ENCODE results near the gene CPNE1.
"Not testable (repeated sequence)": the region's sequence is repeated elsewhere in the genome, so short reads cannot be mapped to it uniquely, and the experiment has no call there.

CPNE1 gene

DNA sequence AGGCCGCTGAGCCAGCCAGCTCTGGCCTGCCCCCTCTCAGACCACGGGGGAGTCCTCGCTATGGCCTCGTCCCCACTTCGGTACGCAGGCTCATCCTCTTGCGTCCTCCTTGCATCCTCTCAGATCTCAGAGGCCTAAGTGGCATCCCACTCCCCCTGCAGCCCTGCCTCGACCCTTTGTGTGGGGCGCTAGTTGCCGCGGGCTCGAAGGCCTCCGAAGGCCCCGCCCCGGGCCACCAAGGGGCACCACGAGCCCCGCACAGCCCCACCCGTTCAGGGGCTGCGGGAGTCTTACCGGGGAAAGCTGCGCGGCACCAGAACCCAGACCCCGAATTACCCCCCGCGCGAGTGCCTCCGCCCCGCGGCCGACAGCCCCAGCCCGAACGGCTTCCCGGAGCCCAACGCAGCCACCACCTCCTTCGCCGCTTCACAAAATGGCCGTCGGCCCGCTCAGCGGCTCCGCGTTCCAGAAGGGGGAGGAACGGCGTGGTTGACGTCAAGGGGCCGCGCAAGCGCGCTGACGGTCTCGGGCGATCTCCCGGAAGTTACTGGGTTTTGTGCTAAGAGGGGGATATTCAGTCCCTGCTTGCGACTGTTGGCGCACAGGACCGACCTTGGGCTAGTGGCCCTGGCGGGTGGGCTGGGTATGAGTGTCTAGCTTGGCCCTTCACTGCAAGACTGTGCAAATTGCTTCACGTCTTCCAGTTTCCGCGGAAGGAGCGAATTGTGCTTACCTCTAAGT is at the start of gene CPNE1, which contains the start of gene RBM12:
TSS of gene CPNE1 (minus strand) at position 435 of the 741 bp plus-strand sequence. CDS start 31,977 bp downstream, outside the sequence.
TSS of gene RBM12 (minus strand) at position 435 of the 741 bp plus-strand sequence. CDS start 9,578 bp downstream, outside the sequence.
- DNase-seq: peak; percentile 98

DNA sequence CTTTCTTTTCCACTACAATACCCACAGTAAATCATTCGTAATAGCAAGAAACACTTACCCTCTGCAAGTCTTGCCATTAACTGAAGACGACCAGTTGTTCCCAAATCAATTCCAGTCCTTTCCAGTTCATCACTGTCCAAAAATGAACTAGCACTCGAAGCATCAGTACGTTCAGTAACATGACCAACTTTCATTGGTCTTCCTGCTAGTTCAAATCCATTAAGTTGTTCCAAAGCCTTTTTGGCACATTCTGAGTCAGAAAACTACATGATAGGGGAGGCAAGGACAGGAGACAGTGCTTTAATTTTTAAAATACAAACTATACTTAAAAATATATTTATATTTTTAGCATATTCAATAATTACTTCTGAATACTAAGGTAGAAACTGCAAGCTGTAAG is 49.4 kb upstream of the CPNE1 start:
- DNase-seq: no peak

DNA sequence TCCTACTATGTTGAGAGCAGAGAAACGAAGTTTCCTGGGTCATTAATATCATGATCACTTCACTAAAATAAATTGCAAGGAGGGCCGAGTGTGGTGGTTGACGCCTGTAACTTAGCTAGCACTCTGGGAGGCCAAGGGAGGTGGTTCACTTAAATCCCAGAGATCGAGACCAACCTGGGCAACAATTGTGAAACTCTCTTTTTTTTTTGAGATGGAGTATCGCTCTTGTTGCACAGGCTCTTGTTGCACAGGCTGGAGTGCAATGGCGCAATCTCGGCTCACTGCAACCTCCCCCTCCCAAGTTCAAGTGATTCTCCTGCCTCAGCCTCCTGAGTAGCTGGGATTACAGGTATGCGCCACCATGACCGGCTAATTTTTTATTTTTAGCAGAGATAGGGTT is 48.4 kb upstream of the CPNE1 start:
- DNase-seq: not testable (repeated sequence)

DNA sequence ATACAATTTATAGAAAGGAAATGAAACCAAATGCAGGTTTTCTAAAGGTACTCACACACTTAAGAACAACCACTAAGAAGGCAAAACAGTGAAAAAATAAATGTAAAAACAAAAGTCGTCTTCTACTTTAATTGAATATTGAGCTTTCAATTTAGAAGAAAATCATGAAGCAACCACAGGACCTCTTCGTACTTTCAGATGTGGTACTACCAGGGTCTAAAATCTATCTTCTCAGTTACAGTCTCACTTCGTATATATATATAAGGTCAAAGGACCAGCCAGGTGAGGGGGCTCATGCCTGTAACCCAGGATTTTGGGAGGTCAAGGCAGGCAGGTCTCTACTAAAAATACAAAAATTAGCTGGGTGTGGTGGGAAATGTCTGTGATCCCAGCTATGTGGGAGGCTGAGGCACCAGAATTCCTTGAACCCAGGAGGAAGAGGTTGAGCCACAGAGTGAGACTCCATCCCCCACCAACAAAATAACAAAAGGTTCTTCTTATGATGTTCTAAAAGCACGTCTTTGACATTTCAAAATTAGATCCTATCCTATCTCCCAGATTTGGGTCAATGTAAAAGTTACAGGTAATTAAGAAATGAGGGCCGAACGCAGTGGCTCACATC is 47.0 kb upstream of the CPNE1 start:
- DNase-seq: no peak

DNA sequence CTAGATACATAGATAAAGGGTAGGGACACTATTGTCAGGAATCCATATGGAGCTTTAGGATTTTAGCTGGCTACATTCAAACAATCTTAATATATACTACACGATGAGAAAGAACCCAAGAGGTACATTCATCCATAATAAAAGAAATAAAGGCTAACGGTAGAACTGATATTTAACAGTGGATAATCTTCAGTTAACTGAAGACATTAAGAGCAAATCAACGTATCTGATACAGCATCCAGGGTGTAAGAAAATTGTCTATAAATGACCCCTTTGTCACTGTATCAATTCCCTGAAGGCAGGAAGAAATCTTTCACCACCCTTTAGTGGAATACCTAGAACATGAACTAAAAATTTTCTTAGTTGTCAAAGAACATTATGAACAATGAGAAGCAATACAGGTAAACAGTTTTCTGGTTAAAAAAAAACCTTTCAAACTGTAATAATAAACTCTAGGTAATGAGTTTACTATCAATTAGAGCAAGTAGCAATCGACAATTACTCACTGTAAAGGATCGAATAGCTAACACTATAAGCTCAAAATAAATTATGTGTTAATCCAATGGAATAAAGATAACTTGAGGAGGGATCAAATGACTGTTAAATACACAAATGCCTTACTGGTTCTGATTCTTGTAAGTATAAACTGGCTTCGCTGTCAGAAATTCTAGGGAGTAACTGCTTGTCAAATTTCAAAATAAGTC is 46.3 kb upstream of the CPNE1 start:
- DNase-seq: no peak

DNA sequence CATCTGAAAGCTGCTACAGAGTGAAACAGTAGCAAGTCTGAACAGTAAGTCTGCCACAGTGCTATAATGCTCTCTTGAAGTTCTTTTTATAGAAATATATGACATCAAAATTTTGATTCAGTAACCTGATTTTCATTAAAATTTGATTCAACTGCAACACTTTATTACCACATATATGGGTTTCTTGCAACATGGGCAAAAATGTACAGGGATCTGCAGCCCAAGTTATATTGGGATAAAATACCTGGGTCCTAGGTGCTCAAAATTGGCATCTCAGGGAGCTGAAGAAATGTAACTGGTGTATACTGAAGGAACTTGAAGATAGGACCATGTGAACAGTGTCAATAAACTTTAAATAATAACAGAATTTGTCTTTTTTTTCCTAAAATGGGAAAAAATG is 45.3 kb upstream of the CPNE1 start:
- no peak for DNase-seq

DNA sequence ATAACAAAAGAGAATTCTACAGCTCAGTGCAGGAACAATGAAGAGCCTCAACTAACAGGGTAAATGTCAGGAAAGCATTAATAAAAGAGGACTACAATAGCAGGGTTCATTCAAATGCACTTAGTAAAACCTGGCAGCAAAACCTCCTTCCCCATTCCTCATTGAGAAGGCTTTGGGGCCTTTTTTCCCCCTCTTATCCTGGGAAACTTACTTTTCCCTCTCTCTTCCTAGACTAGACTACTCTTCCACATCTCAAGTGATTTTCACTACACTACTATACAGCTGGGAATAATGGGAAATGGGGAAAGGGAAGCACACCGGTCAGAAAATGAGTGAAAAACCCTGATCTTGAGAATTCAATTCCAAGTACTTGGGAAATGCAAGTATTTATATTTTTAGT is 44.6 kb upstream of the CPNE1 start:
- no peak for DNase-seq

DNA sequence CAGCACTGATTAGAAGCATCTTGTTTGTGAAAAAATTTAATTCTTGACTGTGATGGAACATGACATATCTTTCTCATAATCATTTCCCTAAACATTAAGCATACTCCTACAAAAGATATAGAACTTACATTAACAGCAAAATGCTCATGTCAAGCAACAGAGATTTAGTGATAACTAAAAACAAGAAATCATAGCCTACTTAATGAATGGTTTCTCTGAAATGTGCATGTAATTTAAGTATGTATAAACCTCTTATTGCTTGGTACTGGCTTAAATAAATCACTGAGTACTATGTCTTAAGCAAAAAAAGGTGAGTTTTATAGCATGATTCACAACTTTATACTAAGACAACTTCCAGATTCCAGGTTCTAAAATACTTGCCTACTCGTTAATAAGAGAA is 43.8 kb upstream of the CPNE1 start:
- DNase-seq: no peak

DNA sequence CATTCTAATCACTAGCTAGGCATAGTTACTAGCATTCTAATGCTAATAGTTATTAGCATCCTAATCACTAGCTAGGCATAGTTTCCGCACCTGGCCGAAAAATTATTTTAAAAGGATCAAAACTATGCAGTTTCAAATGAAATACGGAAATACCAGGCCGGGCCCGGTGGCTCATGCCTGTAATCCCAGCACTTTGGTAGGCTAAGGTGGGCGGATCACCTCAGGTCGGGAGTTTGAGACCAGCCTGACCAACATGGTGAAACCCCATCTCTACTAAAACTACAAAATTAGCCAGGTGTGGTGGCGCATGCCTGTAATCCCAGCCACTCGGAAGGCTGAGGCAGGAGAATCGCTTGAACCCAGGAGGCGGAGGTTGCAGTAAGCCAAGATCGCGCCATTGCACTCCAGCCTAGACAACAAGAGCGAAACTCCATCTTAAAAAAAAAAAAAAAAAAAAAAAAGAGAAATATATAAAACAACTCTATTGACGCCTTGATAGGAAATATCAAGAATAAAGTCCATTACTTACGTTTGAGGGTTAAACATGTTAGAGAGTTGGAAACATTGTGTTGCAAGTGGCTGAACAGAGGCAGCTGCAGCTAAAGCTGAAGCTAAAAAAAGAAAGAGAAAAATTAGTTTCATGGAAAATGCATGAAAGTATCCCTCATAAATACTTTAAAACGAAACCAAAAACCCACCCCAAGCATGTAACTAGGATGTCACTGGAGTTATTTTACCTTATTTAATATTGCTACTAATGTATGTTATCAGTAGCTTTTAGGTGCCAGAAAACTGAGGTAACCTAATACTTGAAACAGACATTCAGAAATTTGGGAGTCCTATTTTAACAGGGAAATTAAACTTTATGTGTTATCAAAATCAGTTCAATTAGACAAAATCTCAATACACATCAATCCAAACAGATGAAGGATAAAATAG is 42.2 kb upstream of the CPNE1 start:
- not testable (repeated sequence) for DNase-seq

DNA sequence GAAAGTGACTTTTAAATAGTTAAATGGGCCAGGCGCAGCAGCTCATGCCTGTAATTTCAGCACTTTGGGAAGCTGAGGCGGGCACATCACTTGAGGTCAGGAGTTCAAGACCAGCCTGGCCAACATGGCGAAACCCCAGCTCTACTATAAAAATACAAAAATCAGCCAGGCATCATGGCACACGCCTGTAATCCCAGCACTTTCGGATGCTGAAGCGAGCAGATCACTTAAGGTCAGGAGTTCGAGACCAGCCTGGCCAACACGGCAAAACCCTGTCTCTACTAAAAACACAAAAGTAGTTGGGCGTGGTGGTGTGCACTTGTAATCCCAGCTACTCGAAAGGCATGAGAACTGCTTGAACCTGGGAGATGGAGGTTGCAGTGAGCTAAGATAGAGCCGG is 41.2 kb upstream of the CPNE1 start:
- not testable (repeated sequence) for DNase-seq

DNA sequence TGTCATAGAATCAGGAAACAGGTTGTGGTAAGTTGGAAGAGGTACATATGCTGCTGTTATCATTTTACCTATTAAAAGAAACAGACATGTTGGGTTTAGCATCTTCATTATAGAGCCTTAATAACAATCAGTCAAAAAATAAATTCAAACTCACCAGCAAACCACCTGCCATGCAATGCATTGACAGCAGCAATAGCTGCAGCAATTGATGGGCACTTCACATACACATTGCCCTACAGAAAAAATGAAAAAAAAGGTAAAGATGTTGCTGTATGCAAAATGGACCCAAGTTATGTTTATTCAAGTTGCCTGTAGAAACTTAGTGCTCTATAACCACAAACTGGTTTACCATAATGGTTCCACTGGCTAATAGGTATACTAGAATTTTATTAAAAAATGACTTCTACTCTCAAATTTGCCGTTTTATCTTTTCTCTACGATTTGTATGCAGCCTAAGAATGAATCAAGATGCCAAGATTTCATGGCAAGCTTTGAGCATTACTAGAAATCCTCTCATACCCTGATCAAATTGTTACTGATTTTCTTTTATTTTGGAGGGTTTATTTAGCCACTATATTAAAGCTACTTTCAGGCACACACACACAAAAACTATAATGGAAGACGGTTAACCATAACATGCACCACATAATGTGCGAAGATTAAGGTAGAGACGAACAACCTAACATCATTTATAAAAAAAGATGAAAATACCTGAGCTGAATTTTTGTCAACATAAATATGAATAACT is 40.0 kb upstream of the CPNE1 start:
- DNase-seq: no peak

DNA sequence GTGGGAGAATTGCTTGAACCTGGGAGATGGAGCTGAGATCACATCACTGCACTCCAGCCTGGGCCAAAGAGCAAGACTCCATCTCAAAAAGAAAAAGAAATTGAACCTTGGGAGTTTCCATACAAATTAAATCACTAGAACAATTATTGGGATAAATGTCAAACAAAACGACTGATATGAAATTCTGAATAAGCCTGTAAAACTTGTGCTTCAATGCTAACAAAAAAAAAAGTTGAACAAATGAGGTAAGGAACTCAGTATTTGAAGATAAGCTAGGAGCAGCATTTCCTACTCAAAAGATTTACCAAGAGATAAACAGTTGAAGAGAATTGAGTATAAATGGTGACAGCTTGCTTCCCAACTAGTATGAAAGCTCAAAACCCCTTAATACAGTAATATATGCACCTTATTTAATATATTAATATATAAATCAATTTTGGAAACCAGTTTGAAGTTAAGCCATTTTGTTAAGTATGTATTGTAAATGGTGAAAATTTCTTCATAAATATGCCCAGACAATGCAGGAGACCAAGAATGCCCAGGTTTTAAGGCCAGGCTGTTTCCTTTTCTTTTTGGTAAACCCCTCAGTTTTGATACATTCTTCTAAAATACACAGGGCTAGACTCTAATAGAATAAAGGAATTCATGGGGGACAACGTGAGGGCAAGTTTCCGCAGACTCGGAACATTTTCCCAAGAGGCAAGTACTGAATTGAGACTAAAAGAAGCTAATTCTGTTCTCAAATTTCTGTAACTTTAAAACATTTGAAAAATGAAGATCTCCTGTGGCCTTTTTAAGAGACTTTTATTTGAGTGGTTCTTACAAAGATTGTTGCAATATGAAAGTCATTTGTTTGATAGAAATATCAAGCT is 38.4 kb upstream of the CPNE1 start:
- no peak for DNase-seq

DNA sequence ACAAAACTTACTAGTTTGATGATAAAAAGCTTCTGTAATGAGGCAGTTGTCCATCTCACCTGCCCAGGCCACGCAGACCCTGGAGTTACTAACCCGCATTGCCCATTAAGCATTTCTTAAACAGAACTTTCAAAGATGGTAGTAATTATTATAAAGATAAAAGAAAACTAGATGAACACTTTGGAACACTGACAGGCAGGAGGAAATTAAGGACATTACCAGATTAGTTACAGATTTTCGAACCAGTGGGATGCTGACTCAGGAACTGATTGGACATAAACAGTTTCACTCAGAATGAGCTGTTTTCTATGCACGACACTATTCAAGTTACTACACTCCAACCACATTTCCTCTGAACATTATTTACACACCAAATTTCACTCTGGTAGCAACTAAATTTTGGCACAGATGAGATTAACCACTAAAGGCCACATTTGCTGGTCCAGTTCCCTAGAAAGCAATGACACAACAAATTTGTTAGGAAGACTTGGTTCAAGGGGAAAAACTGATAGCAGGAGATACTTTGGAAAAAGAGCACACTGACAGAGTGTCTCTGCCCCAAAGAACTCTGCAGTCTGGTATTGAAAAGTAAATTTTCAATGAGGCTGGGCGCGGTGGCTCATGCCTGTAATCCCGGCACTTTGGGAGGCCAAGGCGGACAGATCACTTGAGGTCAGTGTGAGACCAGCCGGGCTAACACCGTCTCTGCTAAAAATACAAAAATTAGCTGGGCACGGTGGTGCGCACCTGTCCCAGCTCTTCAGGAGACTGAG is 37.5 kb upstream of the CPNE1 start:
- DNase-seq: no peak

DNA sequence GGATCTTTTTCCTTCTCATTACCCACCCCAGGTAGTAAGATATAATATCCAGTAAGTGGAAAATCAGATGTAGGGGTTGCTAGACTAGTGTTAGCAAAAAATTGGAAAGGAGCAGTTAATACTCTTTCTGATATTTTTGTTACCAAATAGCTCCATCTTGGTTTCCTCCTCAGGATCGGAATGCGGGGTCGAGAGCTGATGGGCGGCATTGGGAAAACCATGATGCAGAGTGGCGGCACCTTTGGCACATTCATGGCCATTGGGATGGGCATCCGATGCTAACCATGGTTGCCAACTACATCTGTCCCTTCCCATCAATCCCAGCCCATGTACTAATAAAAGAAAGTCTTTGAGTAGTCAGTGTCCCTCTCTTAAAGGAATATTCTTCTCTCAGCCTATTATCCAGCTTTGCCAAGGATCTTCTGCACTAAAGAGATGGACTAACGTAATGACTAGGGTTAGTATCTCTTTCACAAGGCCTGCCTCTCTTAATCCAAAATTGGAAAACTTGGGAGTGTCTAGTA is 36.0 kb upstream of the CPNE1 start:
- DNase-seq: no peak

DNA sequence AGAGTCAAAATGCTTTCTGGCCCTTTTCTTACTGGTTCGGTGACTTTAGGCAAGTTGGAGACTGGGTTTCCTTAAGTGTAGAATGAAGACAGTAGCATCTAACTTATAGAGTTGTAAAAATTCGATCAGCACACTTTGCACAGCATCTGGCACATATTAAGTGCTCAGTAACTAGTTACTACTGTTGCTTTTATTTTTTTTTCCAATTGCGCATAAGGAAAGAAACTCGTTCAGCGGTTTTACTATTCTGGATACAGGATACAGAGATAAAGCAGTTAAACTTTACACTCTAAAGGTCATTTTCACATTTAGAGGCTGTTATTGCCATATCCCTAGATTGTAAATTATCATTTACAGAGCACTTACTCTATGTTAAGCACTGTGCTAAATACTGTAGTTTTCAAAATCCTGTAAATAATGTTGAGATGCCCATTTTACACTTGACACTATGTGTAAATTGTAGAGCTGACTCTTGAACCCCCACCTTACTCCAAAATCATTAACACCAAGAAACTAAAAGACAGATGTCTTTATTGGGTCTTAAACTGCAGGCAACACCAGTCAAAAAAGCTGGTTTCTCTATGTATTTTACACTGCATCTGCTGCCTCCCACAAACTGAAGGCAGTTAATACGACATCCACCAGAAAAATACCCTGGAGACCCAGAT is 35.4 kb upstream of the CPNE1 start:
- peak; percentile 19 for DNase-seq

DNA sequence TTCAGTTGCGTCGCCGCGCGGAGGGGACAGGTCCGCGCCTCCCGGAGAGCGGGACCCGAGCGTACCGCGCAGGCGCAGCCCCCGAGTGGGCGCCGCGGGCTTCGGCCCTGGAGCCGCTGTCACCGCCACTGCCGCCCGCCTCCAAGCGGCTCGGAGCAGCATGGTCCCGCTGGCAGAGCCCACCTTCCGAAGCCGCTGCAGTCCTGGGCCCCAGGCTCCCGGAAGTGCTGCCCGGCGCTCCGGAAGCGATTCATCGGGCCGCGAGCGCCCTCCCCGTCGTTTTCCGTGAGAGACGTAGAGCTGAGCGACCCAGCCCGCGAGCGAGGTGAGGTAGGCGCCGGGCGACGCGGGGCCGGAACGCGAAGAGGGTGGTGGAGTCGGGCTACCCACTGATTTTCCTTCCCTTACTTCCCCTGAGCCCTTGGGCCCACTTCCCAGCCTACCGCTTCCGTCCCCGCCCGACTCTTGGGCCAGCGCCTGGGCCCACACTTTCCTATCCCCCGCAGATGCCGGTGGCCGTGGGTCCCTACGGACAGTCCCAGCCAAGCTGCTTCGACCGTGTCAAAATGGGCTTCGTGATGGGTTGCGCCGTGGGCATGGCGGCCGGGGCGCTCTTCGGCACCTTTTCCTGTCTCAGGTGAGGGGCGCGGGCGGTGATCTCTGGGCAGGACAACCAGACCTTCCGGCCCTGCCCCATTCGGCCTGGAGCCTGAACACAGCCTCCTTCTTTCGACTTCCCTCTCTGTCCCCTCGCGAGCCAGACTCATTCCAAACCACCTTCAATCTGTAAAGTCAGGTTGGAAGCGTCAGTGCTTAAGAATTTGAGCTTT is 34.6 kb upstream of the CPNE1 start, which contains the start of the genes NFS1 and ROMO1:
TSS of gene NFS1 (minus strand) at position 226 of the 830 bp plus-strand sequence. CDS start at position 162, 64 bp downstream.
TSS of gene ROMO1 (plus strand) at position 279 of the 830 bp plus-strand sequence. CDS start at position 507, 228 bp downstream.
- peak; percentile 95 for DNase-seq

DNA sequence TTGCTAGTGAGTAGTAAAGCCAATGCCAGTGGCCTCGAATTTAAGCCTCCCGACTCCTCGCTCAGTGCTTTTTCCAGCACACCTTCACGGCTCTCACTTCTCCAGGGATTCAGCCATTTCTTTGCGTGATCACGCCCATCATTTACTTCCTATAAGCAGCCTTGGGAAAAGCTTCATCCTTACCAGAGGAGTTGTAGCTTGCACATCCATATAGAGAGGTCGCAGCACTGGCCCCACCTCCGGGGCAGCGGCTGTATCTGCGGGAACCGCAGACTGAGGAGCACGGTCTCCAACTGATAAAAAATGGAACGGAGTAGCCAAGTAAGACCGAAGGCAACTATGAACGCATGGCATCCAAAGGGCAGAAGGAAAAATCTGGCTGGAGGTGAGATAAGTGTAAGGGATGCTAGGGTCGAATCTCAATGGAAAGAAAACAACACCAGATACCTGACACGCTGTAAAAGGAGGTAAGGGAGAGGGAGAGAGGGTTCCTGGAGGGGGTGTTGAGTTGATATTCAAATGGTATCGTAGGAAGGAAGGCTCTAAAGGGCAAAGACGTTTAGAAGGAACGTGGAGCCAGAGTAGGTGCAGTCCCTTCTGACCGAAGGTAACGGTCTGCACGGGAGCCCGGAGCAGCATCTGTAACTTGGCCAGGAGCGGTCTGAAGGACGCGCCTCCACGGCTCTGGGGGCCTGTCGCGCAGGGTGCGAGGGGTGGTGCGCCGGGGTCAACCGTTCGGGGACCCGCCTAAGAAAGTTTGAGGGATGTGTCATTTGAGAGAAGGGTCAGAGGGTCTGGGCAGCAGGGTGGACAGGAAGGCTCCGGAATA is 33.8 kb upstream of the CPNE1 start:
- peak; percentile 65 for DNase-seq

All from NCI-H2171 treated with DMSO at 0.1 percent for 48 hours (cell line).